GM12878 (cell line): ENCODE results near the gene FKBP1B. TPM values are rescaled to one million over a fixed set of nuclear protein-coding genes. Genes with fewer than 3 reads are reported as not detected.

Experiments used
- ATAC-seq: fragments of 200-7000 bp; cut with Tn5 transposase; 3 replicates; pipeline ENCODE4 v1.9.1; 2020; ENCODE audit warnings: mild to moderate bottlenecking, moderate library complexity
- BruUV-seq: library from RNA; stranded (reverse); fragments of 400-500 nt; replicated peaks from 2 replicates; lab custom pipeline; 2021; lab: Mats Ljungman, UMichigan
- CTCF ChIA-PET: fragments of 300-600 bp; sonication (Branson Sonifier 250); formaldehyde crosslinking; extraction: SDS; loops from one replicate; lab custom pipeline; 2021; ENCODE audit warnings: inconsistent platforms; lab: Yijun Ruan, JAX
- POLR2A ChIA-PET: fragments of 350-600 bp; formaldehyde crosslinking; extraction: SDS; loops from one replicate; lab custom pipeline; 2021; ENCODE audit warnings: inconsistent platforms; lab: Charles Lee
- RAD21 ChIA-PET: fragments of 300-600 bp; sonication (Branson Sonifier 250); formaldehyde crosslinking; loops from one replicate; lab custom pipeline; 2023; ENCODE audit warnings: antibody characterized with exemption; ENCODE audit not compliant: unreplicated experiment; lab: Charles Lee
- SMC1A ChIA-PET: fragments of 300-600 bp; sonication (Branson Sonifier 250); formaldehyde crosslinking; loops from one replicate; lab custom pipeline; 2023; ENCODE audit not compliant: unreplicated experiment, uncharacterized antibody; lab: Charles Lee
- DNase-seq: peaks from one replicate; pipeline ENCODE4 v3.0.0-alpha.2; 2011; ENCODE audit warnings: low read depth, low spot score
- FAIRE-seq: peaks from 3 replicates; lab custom pipeline; 2011; peaks lifted over from hg19 to GRCh38; lab: Jason Lieb, UNC
- H2AFZ ChIP-seq: 2 replicates; pipeline ENCODE4 v1.6.0; 2011; ENCODE audit warnings: low read depth, low read length, control low read depth; ENCODE audit not compliant: control insufficient read depth
- H3K27ac ChIP-seq: 2 replicates; pipeline ENCODE4 v1.5.1; 2011; ENCODE audit warnings: control low read depth; ENCODE audit not compliant: control insufficient read depth, insufficient read depth
- H3K27me3 ChIP-seq, 2 experiments: replicated peaks in 1 of 2; 2 replicates each; pipeline versions ENCODE4 v1.6.0 to v1.6.1; 2011; ENCODE audit warnings: low read length in 1 of 2; ENCODE audit not compliant: control insufficient read depth in 2 of 2, insufficient read depth in 2 of 2
- H3K36me3 ChIP-seq, 2 experiments: 2 replicates each; pipeline ENCODE4 v1.5.1; 2011; ENCODE audit warnings: low read length in 1 of 2; ENCODE audit not compliant: control insufficient read depth in 2 of 2, insufficient read depth in 2 of 2
- H3K4me1 ChIP-seq: 2 replicates; pipeline ENCODE4 v1.6.1; 2011; ENCODE audit warnings: mild to moderate bottlenecking, low read length, moderate library complexity, mixed read lengths; ENCODE audit not compliant: control insufficient read depth, insufficient read depth
- H3K4me2 ChIP-seq: 2 replicates; pipeline ENCODE4 v1.6.0; 2011; ENCODE audit warnings: control low read depth; ENCODE audit not compliant: control insufficient read depth, insufficient read depth
- H3K4me3 ChIP-seq: fragments of 200-600 bp; sonication (generic); 2 replicates; pipeline ENCODE4 v1.5.1; 2016
- H3K79me2 ChIP-seq: 2 replicates; pipeline ENCODE4 v1.6.0; 2011; ENCODE audit warnings: low read length; ENCODE audit not compliant: control insufficient read depth, insufficient read depth
- H3K9ac ChIP-seq: 2 replicates; pipeline ENCODE4 v1.8.0; 2011; ENCODE audit warnings: low read length, control low read depth, mixed read lengths; ENCODE audit not compliant: control insufficient read depth, insufficient read depth
- H3K9me3 ChIP-seq: replicated peaks from 3 replicates; pipeline ENCODE4 v1.5.1; 2011; ENCODE audit warnings: mild to moderate bottlenecking, low read length; ENCODE audit not compliant: control insufficient read depth, insufficient read depth
- H4K20me1 ChIP-seq: 2 replicates; pipeline ENCODE4 v1.6.0; 2011; ENCODE audit not compliant: control insufficient read depth, insufficient read depth
- EED ChIP-seq: sonication (generic); IDR thresholded peaks from 2 replicates; pipeline ENCODE4 v1.6.1; 2016; ENCODE audit warnings: antibody characterized with exemption, low read depth
- ETV6 ChIP-seq, 2 experiments: fragments of 450-650 bp in 1 of 2; IDR thresholded peaks in 1 of 2; conservative IDR thresholded peaks in 1 of 2; 2 replicates each; pipeline ENCODE4 v1.6.1; 2014; ENCODE audit warnings: antibody characterized with exemption in 1 of 2, borderline replicate concordance in 1 of 2, low read depth in 1 of 2, mild to moderate bottlenecking in 1 of 2, moderate library complexity in 1 of 2
- GATAD2B ChIP-seq: fragments of 450-650 bp; conservative IDR thresholded peaks from 2 replicates; pipeline ENCODE4 v1.6.1; 2017; ENCODE audit warnings: low read depth, mild to moderate bottlenecking, moderate library complexity
- MAX ChIP-seq: IDR thresholded peaks from 2 replicates; pipeline ENCODE4 v1.6.1; 2012; ENCODE audit warnings: low read depth, low read length, improper control_type of control experiment
- NFYA ChIP-seq: IDR thresholded peaks from 2 replicates; pipeline ENCODE4 v1.6.1; 2011; ENCODE audit warnings: low read depth, mild to moderate bottlenecking, low read length, improper control_type of control experiment, borderline replicate concordance
- RAD21 ChIP-seq: IDR thresholded peaks from 2 replicates; pipeline ENCODE4 v1.6.1; 2011; ENCODE audit warnings: mild to moderate bottlenecking, low read depth, low read length, moderate library complexity; ENCODE audit not compliant: insufficient read depth
- RELB ChIP-seq: fragments of 450-650 bp; IDR thresholded peaks from 2 replicates; pipeline ENCODE4 v1.6.1; 2017; ENCODE audit warnings: low read depth, mild to moderate bottlenecking, moderate library complexity
- SMARCA5 ChIP-seq: fragments of 450-650 bp; IDR thresholded peaks from 2 replicates; pipeline ENCODE4 v1.6.1; 2017; ENCODE audit warnings: mild to moderate bottlenecking
- SMC3 ChIP-seq: IDR thresholded peaks from 2 replicates; pipeline ENCODE4 v1.6.1; 2011; ENCODE audit warnings: low read length, improper control_type of control experiment, borderline replicate concordance
- TCF3 ChIP-seq: IDR thresholded peaks from 2 replicates; pipeline ENCODE4 v1.6.1; 2012; ENCODE audit warnings: low read depth, mild to moderate bottlenecking, low read length, borderline replicate concordance; ENCODE audit not compliant: insufficient read depth
- YY1 ChIP-seq: IDR thresholded peaks from 2 replicates; pipeline ENCODE4 v1.6.1; 2011; ENCODE audit warnings: low read depth, mild to moderate bottlenecking, low read length
- ZNF207 ChIP-seq: fragments of 450-650 bp; IDR thresholded peaks from 2 replicates; pipeline ENCODE4 v1.6.1; 2014; ENCODE audit warnings: antibody characterized with exemption, mild to moderate bottlenecking, borderline replicate concordance
- ZNF217 ChIP-seq: fragments of 450-650 bp; IDR thresholded peaks from 2 replicates; pipeline ENCODE4 v1.6.1; 2017; ENCODE audit warnings: antibody characterized with exemption, mild to moderate bottlenecking
- WGBS: methylation state at CpG from one replicate; pipeline ENCODE4 v1.1.6; 2016; ENCODE audit warnings: low lambda C conversion rate; ENCODE audit not compliant: insufficient replicate concordance, insufficient coverage; ENCODE audit errors: missing lambda C conversion rate; 5-methylcytosine and 5-hydroxymethylcytosine counted together
- in situ Hi-C: fragments of 300-500 bp; cut with MboI; formaldehyde crosslinking; loops from 9 replicates; pipeline ENCODE4 v1.14.3; 2018; ENCODE audit warnings: mixed read lengths
- intact Hi-C: fragments of 100-400 bp; cut with micrococcal nuclease; formaldehyde crosslinking; loops from one replicate; pipeline ENCODE4 v1.14.2; 2022; ENCODE audit not compliant: unreplicated experiment
- polyA plus RNA-seq, 11 experiments: library from polyadenylated mRNA; depleted of rRNA in 4 of 11; unstranded in 6 of 11; stranded (reverse) in 5 of 11; fragments of >200 nt; fragmentation: Nextera tagmentation in 4 of 11; fragmentation: Illumina TruSeq in 1 of 11; extraction: Ambion mirVana in 4 of 11; extraction: Trizol in 1 of 11; gene quantifications; 1 replicate in 1 of 11; 2 replicates in 10 of 11; pipeline versions ENCODE4 v1.2.1 to v1.2.3, GENCODE V29; 2011 to 2016; ENCODE audit warnings: inconsistent platforms in 2 of 11, missing spikeins in 2 of 11, low read depth in 1 of 11
- total RNA-seq, 4 experiments: library from RNA; depleted of rRNA in 3 of 4; stranded (reverse); fragments of >200 nt in 3 of 4; fragmentation: Illumina TruSeq in 1 of 4; extraction: Trizol in 1 of 4; gene quantifications; 2 replicates each; pipeline versions ENCODE4 v1.2.1 to v1.2.3, GENCODE V29; 2013 to 2021
- TF ChIP-seq, protein P1 (sequence below): fragments of 450-650 bp; formaldehyde crosslinking; IDR thresholded peaks from 2 replicates; pipeline ENCODE4 v1.4.0; 2022; ENCODE audit warnings: mild to moderate bottlenecking, moderate library complexity

Gene FKBP1B
- total and polyA plus RNA-seq, 10 of the 15 experiments (the other 5 are each of a cell fraction or from before 2014, with no cell fraction given): 0.18 to 0.53 (median 0.24) TPM

DNA sequence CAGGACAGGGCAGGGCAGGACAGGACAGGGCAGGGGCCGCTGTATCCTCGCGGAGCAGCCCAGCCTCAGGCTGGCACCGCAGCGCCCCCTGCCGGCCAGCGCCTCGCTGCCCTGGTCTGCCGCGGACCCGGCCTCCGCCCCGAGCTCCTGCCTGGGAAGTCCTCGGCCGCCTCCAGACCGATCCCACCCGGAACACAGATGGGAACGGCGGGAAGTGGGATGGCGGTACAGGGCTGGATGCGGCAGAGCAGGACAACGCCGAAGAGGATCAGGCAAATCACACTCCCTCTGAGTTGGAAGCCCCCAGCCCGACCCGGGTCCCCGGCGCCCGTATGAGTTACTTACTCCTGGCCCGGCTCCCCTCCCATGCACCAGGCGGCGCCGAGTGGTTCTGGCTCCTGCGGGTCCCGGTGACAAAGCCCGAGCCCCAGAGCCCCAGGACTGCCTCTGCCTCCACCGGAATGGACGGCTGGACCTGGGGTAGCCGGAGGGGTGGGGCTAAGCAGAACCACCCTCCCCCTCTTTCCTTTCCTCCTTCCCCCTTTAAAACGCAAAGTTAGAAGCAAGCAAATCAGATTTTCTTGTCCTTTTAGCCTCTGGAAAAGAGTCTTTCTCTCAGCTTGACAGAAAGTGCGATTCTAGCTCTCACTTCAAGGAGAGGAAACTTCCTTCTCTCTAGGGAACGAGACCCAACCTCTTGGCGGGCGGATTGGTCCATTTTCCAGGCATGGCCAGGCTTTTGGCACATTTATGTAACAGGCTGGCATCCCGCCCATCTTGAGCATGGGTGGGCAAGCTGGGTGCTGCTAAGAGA is 35.1 kb downstream of the FKBP1B start, which contains the start of gene TP53I3:
Gene TP53I3 (minus strand): TSS at position 449 of the 814 bp plus-strand sequence. CDS start 508 bp downstream, outside the sequence.
- POLR2A ChIA-PET: interaction anchor here (0.5 to 3.3 kb wide), 9 partner anchors 8 to 260 kb away, joined by 3 to 25 read pairs (median 4); partner anchors contain the start of genes ATAD2B, FAM228B, PFN4 and SF3B6
- CTCF ChIA-PET: interaction anchor here (0.6 to 5.2 kb wide), 52 partner anchors 8 to 1182 kb away, joined by 3 to 105 read pairs (median 4); partner anchors contain the start of genes ATAD2B, FAM228B, FKBP1B and SF3B6
- intact Hi-C loops (loop anchor here (1.0 to 5.0 kb wide), 6 partner anchors 64 to 298 kb away; partner anchors contain the start of gene ATAD2B), in situ Hi-C loops (loop anchor here (5.0 kb wide), 1 partner anchor 257 kb away; no protein-coding TSS in a partner anchor)
- peak within 1 kb of the TSS; percentile 87 for H3K27ac ChIP-seq
- H3K4me3 ChIP-seq: peak within 1 kb of the TSS; percentile 70
- FAIRE-seq (peak; percentile 81), DNase-seq (peak; percentile 46), ATAC-seq (peak; percentile 94)
- peak within 1 kb of the TSS; percentile 89 for H3K9ac ChIP-seq
- H3K27me3 ChIP-seq: no peaks in the 10 kb centered on the region
- SMC1A ChIA-PET: interaction anchor here (0.5 to 3.4 kb wide), 14 partner anchors 34 to 271 kb away, joined by 3 to 44 read pairs (median 6); partner anchors contain the start of genes ATAD2B, FAM228B, PFN4 and WDCP
- peak within 1 kb of the TSS; percentile 98 for H2AFZ ChIP-seq
- peaks cover 12% of the 10 kb centered on the region for H3K4me1 ChIP-seq
- H3K9me3 ChIP-seq: no peaks in the 10 kb centered on the region
- under 1% methylated on average over 32 of the region's 44 CpGs for WGBS
- no peaks in the 10 kb centered on the region; a peak in 2 of 4 replicates for H3K36me3 ChIP-seq
- no peaks in the 10 kb centered on the region for H3K79me2 ChIP-seq
- peak within 1 kb of the TSS; percentile 95 for H3K4me2 ChIP-seq
- BruUV-seq: no TSS peak
- no peaks in the 10 kb centered on the region for H4K20me1 ChIP-seq
- RAD21 ChIA-PET: interaction anchor here (0.5 to 3.8 kb wide), 27 partner anchors 8 to 323 kb away, joined by 3 to 98 read pairs (median 4); partner anchors contain the start of genes ATAD2B, FAM228B, SF3B6 and UBXN2A
- no peak for TF ChIP-seq ETV6 (conservative IDR thresholded peaks at IDR 0.05 in 1 of 2, IDR thresholded peaks at IDR 0.05 in 1 of 2; ENCODE audit: borderline replicate concordance in 1 of 2, low read depth in 1 of 2)
- TF ChIP-seq EED: peak; percentile 92
- no peak; the same call in 1 of the 2 replicates for TF ChIP-seq YY1
- TF ChIP-seq SMARCA5: peak; percentile 98
- TF ChIP-seq MAX: no peak
- 0 out of 2 replicates have a peak, but pooled peaks have one; percentile 35 for TF ChIP-seq ZNF217
- TF ChIP-seq RAD21: peak; percentile 66
- peak; percentile 55 for TF ChIP-seq SMC3
- no peak for TF ChIP-seq NFYA
- TF ChIP-seq, protein P1, sequence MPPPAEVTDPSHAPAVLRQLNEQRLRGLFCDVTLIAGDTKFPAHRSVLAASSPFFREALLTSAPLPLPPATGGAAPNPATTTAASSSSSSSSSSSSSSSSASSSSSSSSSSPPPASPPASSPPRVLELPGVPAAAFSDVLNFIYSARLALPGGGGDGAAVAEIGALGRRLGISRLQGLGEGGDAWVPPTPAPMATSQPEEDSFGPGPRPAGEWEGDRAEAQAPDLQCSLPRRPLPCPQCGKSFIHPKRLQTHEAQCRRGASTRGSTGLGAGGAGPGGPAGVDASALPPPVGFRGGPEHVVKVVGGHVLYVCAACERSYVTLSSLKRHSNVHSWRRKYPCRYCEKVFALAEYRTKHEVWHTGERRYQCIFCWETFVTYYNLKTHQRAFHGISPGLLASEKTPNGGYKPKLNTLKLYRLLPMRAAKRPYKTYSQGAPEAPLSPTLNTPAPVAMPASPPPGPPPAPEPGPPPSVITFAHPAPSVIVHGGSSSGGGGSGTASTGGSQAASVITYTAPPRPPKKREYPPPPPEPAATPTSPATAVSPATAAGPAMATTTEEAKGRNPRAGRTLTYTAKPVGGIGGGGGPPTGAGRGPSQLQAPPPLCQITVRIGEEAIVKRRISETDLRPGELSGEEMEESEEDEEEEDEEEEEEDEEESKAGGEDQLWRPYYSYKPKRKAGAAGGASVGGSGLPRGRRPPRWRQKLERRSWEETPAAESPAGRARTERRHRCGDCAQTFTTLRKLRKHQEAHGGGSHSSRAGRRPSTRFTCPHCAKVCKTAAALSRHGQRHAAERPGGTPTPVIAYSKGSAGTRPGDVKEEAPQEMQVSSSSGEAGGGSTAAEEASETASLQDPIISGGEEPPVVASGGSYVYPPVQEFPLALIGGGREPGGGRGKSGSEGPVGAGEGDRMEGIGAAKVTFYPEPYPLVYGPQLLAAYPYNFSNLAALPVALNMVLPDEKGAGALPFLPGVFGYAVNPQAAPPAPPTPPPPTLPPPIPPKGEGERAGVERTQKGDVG (CRISPR knock-in tag): no peak
- TF ChIP-seq RELB: peak; percentile 15; the same call in 1 of the 2 replicates
- no peak for TF ChIP-seq ZNF207
- TF ChIP-seq GATAD2B: peak; percentile 97
- TF ChIP-seq TCF3: 0 out of 2 replicates have a peak, but pooled peaks have one; percentile 3
